HG03196 (cell line): ENCODE measurements around the gene NLRC5.
"Not testable (repeated sequence)": the region's sequence is repeated elsewhere in the genome, so short reads cannot be mapped to it uniquely, and the experiment has no call there.

Experiments used
- ATAC-seq: cut with Tn5 transposase; IDR thresholded peaks from one replicate; pipeline ENCODE4 v1.9.1; 2021; ENCODE audit not compliant: unreplicated experiment

NLRC5 gene

GRCh38 chr16:57071081-57071732 is 81.8 kb downstream of the NLRC5 start:
- not testable (repeated sequence) for ATAC-seq

GRCh38 chr16:57071831-57072582 is 82.7 kb downstream of the NLRC5 start:
- no peak for ATAC-seq

GRCh38 chr16:57072616-57073275 is 83.4 kb downstream of the NLRC5 start:
- no peak for ATAC-seq

- ATAC-seq, result no peak
Measured at GRCh38 chr16:57077714-57078113, 88.4 kb downstream of the NLRC5 start.

- no peak for ATAC-seq
Measured at GRCh38 chr16:57081744-57082143, 92.4 kb downstream of the NLRC5 start.

GRCh38 chr16:57082664-57083063 is 93.3 kb downstream of the NLRC5 start:
- no peak for ATAC-seq

- ATAC-seq, result no peak
Measured at GRCh38 chr16:57083485-57084126, 94.2 kb downstream of the NLRC5 start.

- no peak for ATAC-seq
Measured at GRCh38 chr16:57084257-57084770, 95.0 kb downstream of the NLRC5 start.

- ATAC-seq, result no peak
Measured at GRCh38 chr16:57084996-57085395, 95.6 kb downstream of the NLRC5 start.

- ATAC-seq, result no peak
Measured at GRCh38 chr16:57087003-57087402, 97.6 kb downstream of the NLRC5 start.

GRCh38 chr16:57089406-57089805 is 100.0 kb downstream of the NLRC5 start:
- no peak for ATAC-seq

- no peak for ATAC-seq
Measured at GRCh38 chr16:57091200-57091974, 102.0 kb downstream of the NLRC5 start.

GRCh38 chr16:57091975-57092785 is 102.8 kb downstream of the NLRC5 start, which contains the start of gene CPNE2:
Gene CPNE2 (plus strand): TSS chr16:57092583. CDS start chr16:57110743, 18,160 bp downstream.
- ATAC-seq, result no peak

- no peak for ATAC-seq
Measured at GRCh38 chr16:57092786-57093411, 103.5 kb downstream of the NLRC5 start.

GRCh38 chr16:57093666-57094564 is 104.6 kb downstream of the NLRC5 start:
- no peak for ATAC-seq

- ATAC-seq, result no peak
Measured at GRCh38 chr16:57094911-57095310, 105.6 kb downstream of the NLRC5 start.

- no peak for ATAC-seq
Measured at GRCh38 chr16:57096192-57096591, 106.8 kb downstream of the NLRC5 start.

- no peak for ATAC-seq
Measured at GRCh38 chr16:57096793-57097192, 107.4 kb downstream of the NLRC5 start.
